ENCODE results near the gene CD47.

The CD47 gene

DNA sequence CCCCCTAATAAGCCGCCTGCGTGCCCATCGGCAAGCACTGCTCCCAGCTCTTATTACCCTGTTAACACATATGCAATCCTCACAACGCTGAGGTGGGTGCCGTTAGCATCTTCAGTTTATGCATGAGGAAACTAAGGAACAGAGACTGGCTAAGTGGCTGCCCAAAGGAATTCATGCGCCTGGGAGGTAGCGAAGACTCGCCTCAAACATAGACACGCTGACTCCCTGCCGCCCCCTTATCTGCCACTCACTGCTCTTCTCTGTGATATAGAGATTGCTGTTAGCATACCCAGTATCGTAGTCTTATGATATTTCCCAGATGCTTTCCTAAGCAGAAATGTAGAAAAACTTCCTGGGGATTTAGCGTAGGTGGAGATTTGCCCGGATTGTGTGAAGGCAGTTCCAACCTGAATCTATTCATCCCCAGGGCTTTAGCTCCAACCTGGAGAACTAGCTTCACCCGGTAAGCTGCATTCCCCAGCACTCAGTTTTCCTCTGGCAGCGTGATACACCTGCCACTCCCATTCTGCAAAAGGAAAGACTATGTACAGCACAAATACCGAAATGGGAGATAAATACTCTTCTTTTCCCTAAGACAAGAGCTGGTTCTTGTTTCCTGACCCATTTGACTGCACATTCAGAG, 23.7 kb upstream of the CD47 start:
- no peak for FAIRE-seq

DNA sequence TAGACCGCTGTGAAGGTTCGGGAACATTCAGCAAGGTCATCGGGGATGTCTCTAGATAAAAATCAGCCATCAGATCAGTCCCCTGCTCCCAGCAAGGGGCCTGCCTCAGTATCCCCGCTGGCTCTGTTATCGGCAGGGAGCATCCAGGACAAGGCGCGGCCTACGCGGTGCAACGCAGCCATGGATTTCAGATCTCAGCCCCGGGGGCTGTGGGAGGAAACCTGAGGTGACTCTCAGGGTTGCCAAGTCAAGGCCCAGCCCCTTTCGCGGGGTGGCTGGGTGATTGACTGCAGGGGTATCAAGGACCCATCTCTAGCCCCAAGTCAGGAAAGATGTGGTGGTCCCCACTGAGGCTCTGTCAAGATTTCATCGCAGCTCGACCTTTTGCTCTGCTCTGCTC, 23.1 kb upstream of the CD47 start:
- no peak for FAIRE-seq

DNA sequence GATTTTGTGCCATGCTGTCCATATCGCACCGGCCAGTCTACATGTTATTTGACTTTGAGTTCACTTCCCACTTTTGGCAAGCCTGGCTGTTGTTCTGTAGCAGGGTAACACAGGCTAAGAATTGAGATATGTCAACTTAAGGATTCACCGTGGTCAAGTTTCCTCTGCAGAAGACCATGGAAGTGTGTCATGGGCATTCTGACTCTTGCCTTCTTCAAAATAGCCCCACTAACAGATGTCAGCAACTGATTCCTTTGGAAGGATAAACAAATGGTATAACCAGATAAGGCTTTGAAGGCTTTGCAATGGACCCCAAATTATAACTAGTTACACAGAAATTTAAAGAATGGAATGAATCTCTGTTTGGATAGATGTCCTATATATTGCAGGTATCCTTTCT, 20.1 kb upstream of the CD47 start:
- FAIRE-seq = no peak

DNA sequence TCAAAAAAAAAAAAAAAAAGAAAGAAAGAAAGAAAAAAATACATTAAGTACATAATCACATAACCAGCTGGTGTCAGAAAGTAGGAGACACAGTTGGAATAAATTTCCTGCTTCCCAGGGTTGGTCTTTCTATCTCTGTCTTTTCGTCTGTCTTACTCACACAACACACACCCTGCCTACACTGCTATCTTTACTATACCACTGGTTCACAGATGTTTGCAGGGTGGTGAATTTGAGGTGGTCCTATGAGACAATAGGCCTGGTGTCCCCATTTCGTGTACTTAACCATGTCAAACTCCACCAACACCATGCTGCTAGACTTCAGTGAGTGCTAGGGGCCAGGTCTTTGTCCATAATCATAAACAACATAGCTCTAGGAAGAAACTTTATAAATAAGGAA, 17.6 kb upstream of the CD47 start:
- FAIRE-seq = no peak

DNA sequence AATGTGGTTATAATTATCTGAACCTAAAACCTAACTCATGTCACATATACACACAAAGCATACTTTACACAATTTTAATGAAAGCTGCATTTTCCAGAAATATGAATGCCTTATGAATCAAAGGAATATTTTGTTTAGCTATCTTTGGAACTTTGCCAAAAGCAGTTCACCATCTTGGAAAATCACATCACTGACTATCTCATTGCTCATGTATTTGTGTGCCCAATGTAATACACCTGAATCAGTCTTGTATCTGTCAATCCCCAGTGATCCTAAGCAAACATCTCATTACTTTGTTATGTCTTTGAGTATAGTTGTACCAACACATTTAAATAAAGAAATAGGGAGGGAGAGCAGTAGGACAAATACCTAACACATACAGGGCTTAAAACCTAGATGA, 15.6 kb upstream of the CD47 start:
- FAIRE-seq = no peak

DNA sequence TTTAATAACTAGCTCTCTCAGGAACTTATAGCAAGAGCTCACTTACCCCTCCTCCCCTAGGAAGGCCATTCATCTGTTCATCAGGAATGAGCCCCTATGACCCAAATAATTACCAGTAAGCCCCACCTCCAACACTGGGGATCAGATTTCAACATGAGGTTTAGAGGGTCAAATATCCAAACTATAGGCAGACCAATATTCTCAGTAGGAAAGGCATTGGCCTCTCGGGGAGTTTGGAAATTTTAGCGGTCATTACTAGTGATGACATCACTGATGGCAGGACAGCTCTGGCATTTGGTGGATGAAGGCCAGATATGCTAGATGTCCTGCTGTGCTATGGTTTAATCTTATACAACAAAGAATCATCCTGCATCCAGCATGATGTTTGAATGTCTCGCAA, 15.2 kb upstream of the CD47 start:
- FAIRE-seq = no peak

DNA sequence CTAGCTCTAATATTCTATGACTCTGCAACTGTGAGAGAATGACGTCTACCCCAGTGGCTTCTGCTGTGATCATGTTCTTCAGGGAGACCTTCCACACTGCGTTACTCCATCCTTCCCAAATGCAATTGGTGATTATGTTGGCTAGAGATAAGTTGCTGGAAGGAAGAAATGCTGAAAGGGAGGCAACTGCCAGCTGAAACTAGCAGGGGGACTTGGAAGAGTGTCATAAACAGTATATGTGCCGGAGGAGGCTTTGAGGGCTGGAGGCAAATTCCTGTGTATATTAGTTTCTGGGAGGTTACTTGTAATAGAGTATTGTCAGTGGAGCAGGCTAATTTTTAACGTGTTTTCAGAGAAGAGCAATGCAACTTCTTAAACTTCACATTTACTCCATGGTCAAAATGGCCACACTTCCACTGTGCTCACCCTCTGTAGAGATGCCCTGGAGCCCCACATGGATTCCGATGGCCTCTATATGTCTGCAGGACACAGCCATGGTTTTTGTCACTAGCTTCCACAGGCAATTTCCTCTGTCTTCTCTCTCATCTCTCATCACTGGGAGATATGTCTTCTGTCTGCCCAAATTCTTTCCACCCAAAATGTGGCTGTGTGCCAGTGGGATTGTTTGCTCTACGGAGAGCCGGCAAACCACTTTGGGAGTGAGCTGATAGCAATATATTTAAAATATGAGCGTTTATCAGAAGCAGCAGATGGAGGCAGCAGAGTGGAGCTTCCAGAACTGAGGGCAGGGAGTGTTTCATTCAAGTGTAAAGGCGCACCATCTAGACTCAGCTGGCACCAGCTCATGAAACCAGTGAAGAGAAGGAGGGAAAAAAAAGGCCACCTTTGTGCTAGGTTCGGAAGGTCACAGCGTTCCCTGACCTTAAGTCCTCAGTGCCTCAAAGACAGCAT, 13.3 kb upstream of the CD47 start:
- FAIRE-seq = no peak

DNA sequence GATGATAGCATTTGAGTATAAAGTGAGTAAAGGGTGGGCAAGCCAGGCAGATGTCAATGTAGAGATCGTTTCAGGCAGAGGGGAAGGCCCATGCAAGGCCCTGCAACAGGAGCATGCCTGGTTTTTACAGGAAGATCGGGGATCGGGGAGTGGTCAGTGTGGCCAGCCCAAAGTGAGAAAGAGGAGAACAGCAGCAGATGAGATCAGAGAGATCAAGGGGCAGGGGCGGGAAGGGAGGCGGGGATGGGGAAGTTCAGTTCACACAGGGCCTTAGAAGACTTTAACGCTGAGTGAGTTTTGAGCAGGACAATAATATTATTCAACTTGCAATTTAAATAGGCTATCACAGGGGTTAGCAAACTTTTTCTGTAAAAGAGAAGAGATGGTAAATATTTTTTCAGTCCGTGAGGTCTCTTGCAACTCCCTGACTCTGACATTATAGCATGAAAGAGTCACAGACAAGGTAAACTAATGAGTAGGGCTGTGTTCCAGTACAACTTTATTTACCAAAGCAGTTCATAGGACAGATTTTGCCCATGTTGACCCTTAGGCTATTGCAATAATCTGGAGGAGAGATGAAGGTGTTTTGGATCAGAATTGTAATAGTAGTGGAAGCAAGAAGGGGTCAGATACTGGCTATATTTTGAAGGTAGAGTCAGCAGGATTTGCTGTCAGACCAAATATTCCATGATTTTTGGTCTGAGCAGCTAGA, 12.4 kb upstream of the CD47 start:
- FAIRE-seq = no peak

DNA sequence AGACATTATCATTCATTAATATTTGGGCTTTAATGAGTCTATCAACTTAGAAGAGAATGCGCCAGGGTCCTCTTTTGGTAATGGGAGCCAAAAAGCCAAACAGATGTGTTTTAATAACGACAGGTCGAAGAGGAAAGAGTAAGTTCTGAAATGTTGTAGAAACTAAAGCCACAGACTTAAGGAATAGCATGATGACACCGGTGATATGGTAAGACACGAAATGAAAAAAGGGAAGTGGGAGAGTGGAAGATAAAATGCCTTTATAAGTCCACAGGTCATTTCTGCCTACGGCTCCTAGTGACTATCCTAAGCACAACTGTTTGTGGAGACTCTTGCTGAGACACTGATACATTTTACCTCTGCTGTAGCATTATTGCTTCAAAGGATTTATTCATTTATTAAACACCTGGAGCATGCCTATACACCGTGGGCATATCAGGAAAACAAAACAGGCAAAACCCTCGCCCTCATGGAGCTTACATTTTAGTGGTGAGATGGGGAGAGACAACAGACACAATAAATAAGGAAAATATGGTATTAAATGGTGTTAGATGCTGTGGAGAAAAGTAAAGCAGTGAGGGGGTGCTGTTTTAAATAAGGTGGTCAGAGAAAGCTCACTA, 11.7 kb upstream of the CD47 start:
- FAIRE-seq = no peak

DNA sequence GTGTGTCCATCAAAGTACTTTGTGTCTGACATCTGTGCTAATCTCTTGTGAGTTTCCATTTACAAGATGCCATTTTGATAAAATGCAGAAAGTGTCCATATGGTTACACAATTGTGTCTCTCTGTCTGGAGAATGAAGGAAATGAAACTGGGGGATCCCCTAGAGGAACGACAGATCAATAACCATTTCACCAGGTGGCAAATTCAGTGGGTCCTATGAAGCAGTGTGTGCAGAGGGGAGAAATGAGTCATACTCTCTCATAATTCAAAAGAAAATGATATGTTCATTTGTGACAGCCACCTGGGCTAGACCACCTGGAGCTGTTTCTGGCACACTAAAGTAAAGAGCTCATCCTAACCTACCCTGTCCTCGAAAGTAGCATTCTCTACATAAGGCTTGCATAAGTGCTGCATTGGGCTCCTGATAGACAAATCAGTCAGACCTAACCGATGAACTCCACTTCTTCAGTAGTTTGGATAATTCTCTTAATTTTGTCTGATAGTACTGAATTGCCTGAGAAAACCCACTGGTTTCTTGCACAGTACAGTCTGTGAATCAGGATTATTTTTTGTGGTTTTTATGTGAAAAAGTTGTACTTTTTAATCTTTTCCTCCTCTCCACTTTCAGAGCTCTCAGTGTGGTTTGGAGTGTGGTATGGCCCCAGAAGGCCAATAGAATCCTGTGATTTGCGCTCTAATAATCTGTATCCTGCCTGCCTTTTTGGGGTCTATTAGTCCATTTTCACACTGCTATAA, 10.3 kb upstream of the CD47 start:
- no peak for FAIRE-seq

DNA sequence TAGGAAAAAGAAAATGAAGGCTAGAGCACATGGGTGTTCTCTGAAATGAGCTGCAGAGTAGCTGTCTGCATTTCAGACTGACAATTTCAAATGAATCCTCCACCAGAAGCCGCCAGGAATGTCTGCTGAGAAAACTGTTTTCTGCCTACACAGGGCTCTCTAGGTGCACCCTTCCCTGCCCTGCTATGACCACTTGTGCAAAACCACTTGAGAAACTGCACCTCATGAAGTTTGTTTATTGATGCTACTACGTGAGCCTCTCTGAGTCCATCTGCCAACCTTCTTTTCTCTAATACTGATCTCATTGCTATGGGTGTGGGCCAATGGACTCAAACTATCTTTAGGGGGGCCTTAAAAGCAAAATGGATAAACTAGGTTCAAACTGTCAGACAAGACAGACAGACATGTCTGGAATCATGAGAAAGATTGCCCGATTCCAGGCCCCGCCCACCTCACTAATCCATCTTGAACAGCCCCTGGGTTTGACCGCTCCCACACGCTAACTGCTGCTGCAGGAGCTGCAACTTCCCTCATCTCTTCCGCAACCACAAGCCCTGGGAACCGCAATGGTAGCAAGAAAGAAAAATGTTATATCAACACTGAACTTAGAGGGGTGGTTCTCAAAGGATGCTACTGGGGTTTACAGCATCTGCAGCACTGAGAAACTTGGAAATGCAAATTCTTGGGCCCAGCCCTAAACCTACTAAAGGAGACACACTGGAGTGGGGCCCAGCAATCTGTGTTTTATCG, 9.0 kb upstream of the CD47 start:
- no peak for FAIRE-seq

DNA sequence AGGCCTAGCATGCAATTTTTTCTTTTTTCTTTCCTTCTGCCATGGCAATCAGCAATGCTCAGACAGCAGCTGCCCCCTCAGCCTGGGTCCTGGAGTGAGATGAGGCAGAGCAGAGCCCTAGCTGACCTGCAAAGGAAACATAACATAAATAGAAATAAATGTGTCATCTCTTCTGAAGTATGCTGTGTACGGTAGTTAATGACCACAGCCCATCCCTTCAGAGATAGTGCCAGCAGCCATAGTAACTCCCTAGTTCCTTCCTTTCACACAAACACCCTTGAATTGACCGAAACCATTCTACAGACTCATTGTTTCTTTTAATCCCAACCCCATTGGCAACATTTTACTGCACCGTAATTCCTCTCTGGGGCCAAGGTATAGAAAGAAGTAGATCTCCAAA, 8.4 kb upstream of the CD47 start:
- no peak for FAIRE-seq

DNA sequence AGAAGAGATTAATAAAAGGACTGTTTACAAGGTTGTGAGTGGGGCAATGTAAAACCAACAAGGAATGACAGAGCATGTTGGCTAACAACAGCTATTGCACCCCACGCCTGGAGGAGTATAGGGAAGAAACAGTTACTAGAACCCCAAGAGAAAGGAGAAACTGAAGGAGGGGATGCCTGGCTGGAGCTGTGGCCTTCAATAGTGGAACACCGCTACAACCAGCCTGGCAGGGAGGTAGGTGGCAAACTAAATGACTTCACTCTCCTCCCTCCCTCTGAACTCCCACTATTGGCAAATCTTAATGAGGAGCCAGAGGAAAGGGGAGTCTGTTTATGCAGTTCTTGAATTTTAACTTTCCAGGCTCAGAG, 7.2 kb upstream of the CD47 start:
- no peak for FAIRE-seq

DNA sequence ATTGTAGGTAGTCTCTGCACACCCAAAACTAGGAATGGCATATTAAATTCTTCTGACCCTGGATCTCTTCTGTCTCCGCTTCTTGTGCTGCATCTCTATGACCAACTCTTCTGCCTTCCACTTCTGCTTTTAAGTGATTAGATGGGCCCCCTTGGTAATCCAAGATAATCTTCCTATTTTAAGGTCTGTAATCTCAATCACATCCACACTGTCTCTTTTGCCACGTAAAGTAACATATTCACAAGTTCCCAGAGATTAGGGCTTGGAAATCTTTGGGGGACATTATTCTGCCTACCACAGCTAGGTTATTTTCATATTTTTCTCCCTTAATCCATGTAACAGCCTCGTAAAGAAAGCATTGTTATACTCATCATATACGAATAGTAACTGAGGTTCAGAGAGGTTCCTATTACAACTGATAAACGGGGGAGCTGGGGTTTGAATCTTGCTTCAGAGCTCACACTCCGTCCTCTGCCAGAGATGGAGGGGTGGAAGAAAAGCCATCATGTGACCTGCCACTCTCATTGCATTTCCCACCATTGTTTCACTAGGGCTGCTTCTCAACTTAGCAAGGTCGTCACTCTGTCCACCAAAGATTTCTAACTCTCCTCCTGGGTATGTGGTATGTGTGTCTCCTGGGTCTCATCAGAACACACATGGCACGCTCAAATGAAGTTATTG, 6.6 kb upstream of the CD47 start:
- FAIRE-seq = no peak

DNA sequence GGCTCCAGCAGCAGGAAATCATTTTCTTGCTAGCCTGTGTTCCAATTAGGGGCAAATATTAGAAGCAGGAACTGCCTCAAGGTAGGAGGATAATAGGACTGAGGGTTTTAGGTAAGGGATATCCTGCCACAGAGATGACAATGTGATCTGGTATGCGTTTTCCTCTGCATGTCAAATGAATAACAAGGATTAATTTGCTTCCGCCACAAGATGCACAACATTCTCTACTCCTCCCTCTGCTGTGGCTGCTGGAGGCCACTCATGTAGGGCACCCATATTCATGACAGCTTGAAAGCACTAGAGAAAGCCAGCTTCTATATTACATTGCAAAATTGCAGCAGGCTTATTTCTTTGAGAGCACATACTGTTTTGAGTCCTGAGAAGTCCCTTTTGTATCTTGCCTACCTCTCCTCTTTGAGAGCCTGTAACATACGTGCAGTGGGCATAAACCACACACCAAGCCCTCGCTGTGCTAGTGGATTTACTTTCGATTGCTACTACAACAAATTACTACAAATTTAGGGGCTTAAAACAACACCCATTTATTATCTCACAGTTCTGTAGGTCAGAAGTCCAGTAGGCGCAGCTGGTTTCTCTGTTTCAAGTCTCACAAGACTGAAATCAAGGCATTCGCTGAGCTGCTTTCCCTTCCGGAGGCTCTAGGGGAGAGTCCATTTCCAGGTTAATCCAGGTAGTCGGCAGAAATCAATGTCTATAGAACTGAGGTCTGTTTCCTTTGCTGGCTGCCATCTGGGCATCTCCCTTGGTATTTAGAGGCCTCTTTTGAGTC, 5.9 kb upstream of the CD47 start:
- no peak for FAIRE-seq

DNA sequence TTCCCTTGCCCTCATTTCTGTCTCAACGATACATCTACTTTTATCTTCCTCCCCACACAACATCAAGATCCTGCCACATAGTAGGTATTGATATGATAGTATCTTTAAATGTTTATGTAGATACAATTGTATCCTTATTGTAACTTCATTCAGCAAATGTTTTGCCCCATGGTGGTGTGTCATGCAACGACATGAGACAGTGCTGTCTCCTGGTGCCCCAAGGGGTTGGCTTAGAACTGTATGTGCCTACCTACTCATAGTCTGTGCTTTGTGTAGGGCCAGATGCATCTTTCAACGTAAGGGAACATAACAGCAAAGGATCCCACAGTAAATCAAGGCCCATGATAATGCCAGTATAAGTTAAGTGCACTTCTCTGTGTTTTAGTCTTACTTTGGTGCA, 2.8 kb upstream of the CD47 start:
- no peak for FAIRE-seq

DNA sequence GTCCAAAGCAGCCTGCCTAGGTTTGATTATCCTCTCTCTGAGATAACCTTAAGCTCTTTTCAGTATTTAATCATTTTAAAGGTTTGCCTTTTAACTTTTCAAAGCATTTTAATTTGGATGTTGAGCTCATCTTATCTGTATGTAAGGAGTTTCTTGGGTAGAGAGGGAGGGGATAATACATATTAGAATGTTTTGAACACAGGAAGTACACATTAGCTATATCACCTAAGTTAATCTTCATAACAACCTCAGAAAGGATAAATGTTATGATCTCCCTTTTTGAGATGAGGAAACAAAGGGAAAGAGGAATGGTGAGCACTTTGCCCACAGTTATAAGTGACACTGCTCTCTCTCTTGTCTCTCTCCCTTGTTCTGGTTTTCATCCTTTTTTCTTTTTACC, 2.2 kb upstream of the CD47 start:
- FAIRE-seq = no peak

DNA sequence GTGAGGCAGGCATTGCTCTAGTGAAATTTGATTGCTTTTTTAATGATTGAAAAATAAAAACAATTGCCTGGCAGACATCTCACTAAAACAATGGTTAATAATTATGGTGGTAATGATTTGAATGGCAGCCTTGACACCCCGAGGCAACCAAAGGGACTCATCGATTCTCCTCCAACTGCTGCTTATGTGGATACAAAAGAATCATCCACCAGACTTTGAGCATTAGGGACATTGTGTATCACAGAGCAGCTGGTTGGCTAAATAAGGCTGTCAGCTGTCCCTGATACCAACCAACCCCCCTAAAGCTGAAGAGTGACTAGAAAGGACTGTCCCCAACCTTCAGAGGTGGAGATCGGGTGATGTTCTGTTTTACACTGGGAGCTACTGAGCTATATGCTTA, 1.7 kb upstream of the CD47 start:
- no peak for FAIRE-seq

DNA sequence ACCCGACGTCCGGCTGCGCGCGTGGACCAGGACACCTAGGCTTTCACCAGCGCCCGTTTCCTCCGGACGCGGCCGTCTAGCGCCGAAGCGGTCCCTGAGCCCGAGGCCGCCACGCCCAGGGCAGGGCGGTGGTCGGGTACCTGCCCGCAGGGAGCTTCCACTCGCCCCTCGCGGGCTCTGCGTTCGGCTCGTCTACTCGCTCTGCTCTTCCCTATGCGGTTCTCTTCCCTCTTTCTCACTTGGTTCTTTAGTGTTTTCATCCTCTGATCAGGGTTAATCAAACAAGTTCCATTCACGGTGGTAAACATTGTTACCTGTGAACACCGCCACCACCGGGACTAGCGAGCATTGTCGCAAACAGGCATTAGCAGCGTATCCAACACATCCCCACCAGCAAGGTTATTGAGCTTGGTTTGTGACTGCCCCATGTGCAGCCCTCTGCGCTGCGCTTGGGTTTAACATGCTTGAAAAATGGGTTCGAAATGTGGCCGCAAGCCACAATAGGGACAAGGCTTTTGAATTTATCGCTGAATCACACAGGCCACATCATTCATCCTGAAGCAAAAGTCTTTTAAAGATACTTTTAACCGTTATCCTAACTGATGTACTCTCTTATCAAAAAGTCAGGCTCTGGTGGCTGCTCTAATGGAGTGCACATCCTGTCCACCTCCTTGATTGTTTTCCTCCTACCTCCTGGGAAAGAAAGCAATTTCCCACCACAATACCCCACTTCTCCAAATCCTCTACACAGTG, 843 bp upstream of the CD47 start:
- FAIRE-seq = no peak
